ENCODE results near the gene VAPA. TPM values are rescaled to one million over a fixed set of nuclear protein-coding genes. Genes with fewer than 3 reads are reported as not detected.

Gene VAPA
- total RNA-seq, 3 donors from 2014 or later (not counting 1 experiment from before 2014, with no cell fraction given): 175 to 186 (median 182) TPM

DNA sequence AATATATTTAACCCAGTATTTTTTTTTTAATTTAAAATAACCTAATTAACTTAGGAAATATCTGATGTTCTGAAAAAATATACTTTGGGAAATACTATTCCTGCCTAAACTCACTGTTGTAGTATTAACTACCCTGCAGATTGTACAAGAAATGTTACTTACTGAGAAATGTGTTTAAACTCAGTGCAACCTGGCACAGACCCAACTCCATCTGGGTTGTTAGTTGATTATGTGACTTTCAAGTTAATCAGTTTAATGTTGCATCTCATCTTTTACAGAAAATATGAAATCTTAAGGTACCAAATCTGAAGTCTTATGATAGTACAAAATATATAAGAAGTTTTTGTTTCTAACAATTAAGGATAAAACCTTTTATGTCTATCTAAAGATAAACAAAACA lies 27.3 kb downstream of the VAPA start:
- peaks cover 7% of the 10 kb centered on the region for H3K36me3 Mint-ChIP-seq
- H3K36me3 ChIP-seq (ENCODE audit: control insufficient read depth, insufficient read depth, low read length): peaks cover 55% of the 10 kb centered on the region
- H3K4me1 Mint-ChIP-seq: peaks cover 6 to 19% of the 10 kb centered on the region in 2 donors
- intact Hi-C loops (cut with micrococcal nuclease): no loop called here
- no peak overlapping the region for H3K4me3 Mint-ChIP-seq
- H3K27ac Mint-ChIP-seq: no peak overlapping the region
- H3K9me3 Mint-ChIP-seq: no peaks in the 10 kb centered on the region
- ATAC-seq: no peak
- H3K27me3 Mint-ChIP-seq (ENCODE audit: low read depth in 2 of 2): no peaks in the 10 kb centered on the region
- H3K9me3 ChIP-seq (ENCODE audit: control insufficient read depth, insufficient read depth, low read length): no peaks in the 10 kb centered on the region
- H3K27ac ChIP-seq (ENCODE audit: low read length): no peak overlapping the region
- no peak for TF ChIP-seq CTCF (IDR thresholded peaks at IDR 0.05)
- no peak overlapping the region for H3K4me3 ChIP-seq (ENCODE audit: low read length)
- no peak for DNase-seq
- H3K4me1 ChIP-seq (ENCODE audit: control insufficient read depth, insufficient read depth, low read length): no peaks in the 10 kb centered on the region
- no peaks in the 10 kb centered on the region for H3K27me3 ChIP-seq (ENCODE audit: control insufficient read depth, insufficient read depth, low read length)

DNA sequence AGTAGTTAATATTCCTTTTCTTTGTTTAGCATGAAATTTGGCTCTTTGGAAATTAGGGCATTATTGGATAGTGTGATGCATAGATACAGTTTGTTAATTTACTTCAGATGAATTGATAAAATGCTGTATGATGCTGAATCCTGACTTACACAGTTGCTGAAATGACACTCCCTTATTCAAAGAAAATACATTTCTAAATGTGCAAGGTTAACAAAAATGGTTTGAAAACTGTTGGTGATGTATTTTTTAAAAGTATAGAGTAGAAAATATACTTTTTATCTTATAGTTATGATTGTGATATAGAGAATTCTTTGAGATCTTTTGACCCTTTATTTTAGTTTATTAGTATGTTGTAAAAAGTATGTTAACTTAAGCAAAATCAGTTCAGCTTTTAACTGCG lies 27.8 kb downstream of the VAPA start:
- Histone ChIP-seq H3K4me1 (ENCODE audit: control insufficient read depth, insufficient read depth, low read length) (no peaks in the 10 kb centered on the region), H3K4me3 (ENCODE audit: low read length) (no peak overlapping the region), H3K27ac (ENCODE audit: low read length) (no peak overlapping the region), H3K27me3 (ENCODE audit: control insufficient read depth, insufficient read depth, low read length) (no peaks in the 10 kb centered on the region), H3K9me3 (ENCODE audit: control insufficient read depth, insufficient read depth, low read length) (no peaks in the 10 kb centered on the region), H3K36me3 (ENCODE audit: control insufficient read depth, insufficient read depth, low read length) (peaks cover 58% of the 10 kb centered on the region)
- Mint-ChIP-seq H3K36me3 (peaks cover 7% of the 10 kb centered on the region), H3K4me3 (no peak overlapping the region), H3K4me1 (peaks cover 6 to 19% of the 10 kb centered on the region in 2 donors), H3K27me3 (ENCODE audit: low read depth in 2 of 2) (no peaks in the 10 kb centered on the region), H3K9me3 (no peaks in the 10 kb centered on the region), H3K27ac (peak overlapping the region in 1 of 2 donors; percentile 69)
- no peak for ATAC-seq
- intact Hi-C loops (cut with micrococcal nuclease): no loop called here
- no peak for TF ChIP-seq CTCF (IDR thresholded peaks at IDR 0.05)
- WGBS (ENCODE audit: insufficient coverage): no CpG with 5 or more reads among the region's 1 CpG
- DNase-seq: no peak

- Histone ChIP-seq H3K9me3 (ENCODE audit: control insufficient read depth, insufficient read depth, low read length) (no peaks in the 10 kb centered on the region), H3K27me3 (ENCODE audit: control insufficient read depth, insufficient read depth, low read length) (no peaks in the 10 kb centered on the region), H3K36me3 (ENCODE audit: control insufficient read depth, insufficient read depth, low read length) (peaks cover 51% of the 10 kb centered on the region), H3K4me3 (ENCODE audit: low read length) (no peak overlapping the region), H3K27ac (ENCODE audit: low read length) (no peak overlapping the region), H3K4me1 (ENCODE audit: control insufficient read depth, insufficient read depth, low read length) (no peaks in the 10 kb centered on the region)
- DNase-seq (no peak), ATAC-seq (no peak)
- Mint-ChIP-seq H3K9me3 (no peaks in the 10 kb centered on the region), H3K27ac (peak overlapping the region in 1 of 2 donors; percentile 69), H3K4me3 (no peak overlapping the region), H3K36me3 (no peaks in the 10 kb centered on the region), H3K4me1 (peaks cover 6 to 19% of the 10 kb centered on the region in 2 donors), H3K27me3 (ENCODE audit: low read depth in 2 of 2) (no peaks in the 10 kb centered on the region)
- TF ChIP-seq CTCF (IDR thresholded peaks at IDR 0.05): no peak
- 100% methylated on average over 4 of the region's 4 CpGs for WGBS (ENCODE audit: insufficient coverage)
- intact Hi-C loops (cut with micrococcal nuclease): no loop called here
Observed at GRCh38 chr18:9943311-9943710, 29.5 kb downstream of the VAPA start.

DNA sequence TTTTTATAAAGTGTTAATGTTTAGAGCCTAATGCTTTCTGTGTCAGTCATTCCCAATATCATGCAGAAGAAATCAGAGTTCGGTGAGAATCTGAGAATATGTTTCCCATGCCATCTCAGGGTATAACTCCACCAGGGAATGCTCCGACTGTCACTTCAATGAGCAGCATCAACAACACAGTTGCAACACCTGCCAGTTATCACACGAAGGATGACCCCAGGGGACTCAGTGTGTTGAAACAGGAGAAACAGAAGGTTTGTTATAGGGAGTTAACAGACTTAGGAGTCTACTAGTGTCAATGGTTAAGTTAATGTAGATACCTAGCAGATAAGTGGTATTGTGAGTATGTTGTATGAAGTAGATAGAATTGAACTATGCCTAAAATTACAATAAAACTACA lies 31.0 kb downstream of the VAPA start:
- Mint-ChIP-seq H3K4me1 (peaks cover 6 to 17% of the 10 kb centered on the region in 2 donors), H3K27me3 (ENCODE audit: low read depth in 2 of 2) (no peaks in the 10 kb centered on the region), H3K27ac (no peak overlapping the region), H3K4me3 (no peak overlapping the region), H3K9me3 (no peaks in the 10 kb centered on the region), H3K36me3 (no peaks in the 10 kb centered on the region)
- no peak for DNase-seq
- no peaks in the 10 kb centered on the region for H3K4me1 ChIP-seq (ENCODE audit: control insufficient read depth, insufficient read depth, low read length)
- H3K9me3 ChIP-seq (ENCODE audit: control insufficient read depth, insufficient read depth, low read length): no peaks in the 10 kb centered on the region
- intact Hi-C loops (cut with micrococcal nuclease): no loop called here
- 93% methylated on average over 3 of the region's 3 CpGs for WGBS (ENCODE audit: insufficient coverage)
- no peak overlapping the region for H3K4me3 ChIP-seq (ENCODE audit: low read length)
- peaks cover 39% of the 10 kb centered on the region for H3K36me3 ChIP-seq (ENCODE audit: control insufficient read depth, insufficient read depth, low read length)
- no peaks in the 10 kb centered on the region for H3K27me3 ChIP-seq (ENCODE audit: control insufficient read depth, insufficient read depth, low read length)
- no peak overlapping the region for H3K27ac ChIP-seq (ENCODE audit: low read length)
- no peak for ATAC-seq
- TF ChIP-seq CTCF (IDR thresholded peaks at IDR 0.05): no peak
